Loucy (cell line): ENCODE measurements around the gene FAM76B.

Source experiments
- H2AFZ ChIP-seq: fragments of 200-600 bp; sonication (generic); 2 replicates; pipeline ENCODE4 v1.6.0; 2016; ENCODE audit warnings: antibody characterized with exemption, mild to moderate bottlenecking, low read length, moderate library complexity
- H3F3A ChIP-seq: fragments of 200-600 bp; 2 replicates; pipeline ENCODE4 v1.6.0; 2016; ENCODE audit warnings: antibody characterized with exemption, low read depth, mild to moderate bottlenecking
- H3K27me3 ChIP-seq: fragments of 200-600 bp; sonication (generic); 2 replicates; pipeline ENCODE4 v1.6.1; 2014; ENCODE audit warnings: low read length, mild to moderate bottlenecking; ENCODE audit not compliant: insufficient read depth, poor library complexity, severe bottlenecking
- H3K36me3 ChIP-seq: fragments of 200-600 bp; sonication (generic); 2 replicates; pipeline ENCODE4 v1.6.1; 2016; ENCODE audit warnings: low read length; ENCODE audit not compliant: insufficient read depth
- H3K4me1 ChIP-seq: fragments of 200-600 bp; sonication (generic); 2 replicates; pipeline ENCODE4 v1.5.1; 2014; ENCODE audit warnings: low read length, mild to moderate bottlenecking; ENCODE audit not compliant: insufficient read depth, poor library complexity, severe bottlenecking
- H3K4me2 ChIP-seq: fragments of 200-600 bp; sonication (generic); 2 replicates; pipeline ENCODE4 v1.6.0; 2014; ENCODE audit warnings: antibody characterized with exemption, low read length, low read depth, mild to moderate bottlenecking; ENCODE audit not compliant: poor library complexity, severe bottlenecking
- H3K4me3 ChIP-seq: fragments of 200-600 bp; sonication (generic); 2 replicates; pipeline ENCODE4 v1.5.1; 2014; ENCODE audit warnings: low read length, mild to moderate bottlenecking, mixed read lengths; ENCODE audit not compliant: poor library complexity, severe bottlenecking
- H3K79me2 ChIP-seq: fragments of 200-600 bp; sonication (generic); 2 replicates; pipeline ENCODE4 v1.6.1; 2014; ENCODE audit warnings: low read length; ENCODE audit not compliant: insufficient read depth
- H3K9ac ChIP-seq: fragments of 200-600 bp; sonication (generic); 2 replicates; pipeline ENCODE4 v1.6.0; 2014; ENCODE audit warnings: mild to moderate bottlenecking, low read depth, low read length, moderate library complexity; ENCODE audit not compliant: poor library complexity, severe bottlenecking
- H3K9me2 ChIP-seq: fragments of 200-600 bp; sonication (generic); replicated peaks from 2 replicates; pipeline ENCODE4 v1.6.1; 2016; ENCODE audit warnings: low read depth, low read length, mixed read lengths
- H3K9me3 ChIP-seq: fragments of 200-600 bp; sonication (generic); 2 replicates; pipeline ENCODE4 v1.6.1; 2014; ENCODE audit warnings: mild to moderate bottlenecking, antibody characterized with exemption, low read length, low read depth; ENCODE audit not compliant: insufficient read depth
- H4K20me1 ChIP-seq: fragments of 200-600 bp; sonication (generic); 2 replicates; pipeline ENCODE4 v1.6.0; 2014; ENCODE audit warnings: antibody characterized with exemption, low read length, mild to moderate bottlenecking; ENCODE audit not compliant: insufficient read depth, poor library complexity, severe bottlenecking
- EZH2phosphoT487 ChIP-seq: fragments of 200-600 bp; IDR thresholded peaks from 2 replicates; pipeline ENCODE4 v1.6.1; 2018; ENCODE audit warnings: antibody characterized with exemption, mild to moderate bottlenecking, moderate library complexity, borderline replicate concordance
- TF ChIP-seq, protein P1 (sequence below): fragments of 200-600 bp; sonication (generic); conservative IDR thresholded peaks from 2 replicates; pipeline ENCODE4 v1.5.1; 2014; ENCODE audit warnings: mild to moderate bottlenecking, antibody characterized with exemption, low read length

The FAM76B gene

DNA sequence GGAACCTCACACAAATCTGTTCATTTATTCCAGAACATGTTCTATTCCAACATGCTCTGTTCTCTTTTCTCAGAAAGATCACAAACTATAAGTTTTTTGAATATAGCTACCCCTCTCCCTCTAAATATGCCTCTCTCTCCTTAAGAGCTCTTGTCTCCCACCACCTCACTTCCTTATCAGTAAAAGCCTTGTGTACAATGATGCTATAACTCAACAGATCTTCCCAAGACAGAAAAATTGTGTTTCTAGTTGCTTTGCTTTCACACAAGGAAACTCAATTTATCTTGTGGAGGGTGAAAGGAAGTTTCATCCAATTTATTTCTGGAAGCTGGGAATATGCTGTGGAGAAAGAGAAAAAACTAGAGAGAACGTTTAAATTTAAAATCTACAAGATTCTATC, 64.4 kb downstream of the FAM76B start:
- Histone ChIP-seq H2AFZ (no peak overlapping the region), H3K9me3 (no peaks in the 10 kb centered on the region), H3K9ac (no peak overlapping the region), H3K4me1 (peaks cover 27% of the 10 kb centered on the region), H3K36me3 (no peaks in the 10 kb centered on the region), H3K4me2 (no peak overlapping the region), H3K4me3 (no peak overlapping the region), H4K20me1 (no peaks in the 10 kb centered on the region), H3F3A (no peaks in the 10 kb centered on the region; the same call in 1 of the 2 replicates), H3K27me3 (no peaks in the 10 kb centered on the region), H3K9me2 (no peaks in the 10 kb centered on the region), H3K79me2 (no peaks in the 10 kb centered on the region)
- TF ChIP-seq EZH2phosphoT487: no peak
- TF ChIP-seq, protein P1, sequence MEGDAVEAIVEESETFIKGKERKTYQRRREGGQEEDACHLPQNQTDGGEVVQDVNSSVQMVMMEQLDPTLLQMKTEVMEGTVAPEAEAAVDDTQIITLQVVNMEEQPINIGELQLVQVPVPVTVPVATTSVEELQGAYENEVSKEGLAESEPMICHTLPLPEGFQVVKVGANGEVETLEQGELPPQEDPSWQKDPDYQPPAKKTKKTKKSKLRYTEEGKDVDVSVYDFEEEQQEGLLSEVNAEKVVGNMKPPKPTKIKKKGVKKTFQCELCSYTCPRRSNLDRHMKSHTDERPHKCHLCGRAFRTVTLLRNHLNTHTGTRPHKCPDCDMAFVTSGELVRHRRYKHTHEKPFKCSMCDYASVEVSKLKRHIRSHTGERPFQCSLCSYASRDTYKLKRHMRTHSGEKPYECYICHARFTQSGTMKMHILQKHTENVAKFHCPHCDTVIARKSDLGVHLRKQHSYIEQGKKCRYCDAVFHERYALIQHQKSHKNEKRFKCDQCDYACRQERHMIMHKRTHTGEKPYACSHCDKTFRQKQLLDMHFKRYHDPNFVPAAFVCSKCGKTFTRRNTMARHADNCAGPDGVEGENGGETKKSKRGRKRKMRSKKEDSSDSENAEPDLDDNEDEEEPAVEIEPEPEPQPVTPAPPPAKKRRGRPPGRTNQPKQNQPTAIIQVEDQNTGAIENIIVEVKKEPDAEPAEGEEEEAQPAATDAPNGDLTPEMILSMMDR: no peak

DNA sequence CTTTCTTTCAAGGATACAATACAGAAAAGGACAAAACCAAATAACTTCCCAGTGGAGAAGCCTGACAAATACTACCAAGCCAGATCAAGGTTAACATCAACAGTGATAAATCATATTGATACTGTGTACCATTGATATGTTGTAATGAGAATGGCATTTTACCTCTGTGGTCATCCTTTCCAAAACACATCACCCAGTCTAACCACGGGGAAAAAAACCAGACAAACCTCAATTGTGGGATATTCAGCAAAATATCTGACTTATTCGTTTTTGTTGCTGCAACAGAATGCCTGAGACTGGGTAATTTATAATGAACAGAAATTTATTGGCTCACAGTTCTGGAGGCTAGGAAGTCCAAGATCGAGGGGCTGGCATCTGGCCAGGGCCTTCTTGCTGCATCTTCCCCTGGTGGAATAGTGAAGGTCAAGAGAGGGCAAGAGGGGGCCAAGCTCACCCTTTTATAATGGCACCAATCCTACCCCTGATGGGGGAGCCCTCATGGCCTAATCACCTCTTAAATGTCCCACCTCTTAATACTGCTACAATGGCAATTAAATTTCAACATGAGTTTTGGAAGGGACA, 66.1 kb downstream of the FAM76B start:
- H3K4me3 ChIP-seq: no peak overlapping the region
- no peak overlapping the region for H2AFZ ChIP-seq
- no peaks in the 10 kb centered on the region for H4K20me1 ChIP-seq
- no peaks in the 10 kb centered on the region for H3K79me2 ChIP-seq
- H3K27me3 ChIP-seq: no peaks in the 10 kb centered on the region
- H3K9ac ChIP-seq: no peak overlapping the region
- H3K9me2 ChIP-seq: no peaks in the 10 kb centered on the region
- H3K4me1 ChIP-seq: peaks cover 27% of the 10 kb centered on the region
- no peak overlapping the region for H3K4me2 ChIP-seq
- no peaks in the 10 kb centered on the region for H3K36me3 ChIP-seq
- H3K9me3 ChIP-seq: no peaks in the 10 kb centered on the region
- no peaks in the 10 kb centered on the region; the same call in 1 of the 2 replicates for H3F3A ChIP-seq
- TF ChIP-seq, protein P1: no peak
- TF ChIP-seq EZH2phosphoT487: no peak

DNA sequence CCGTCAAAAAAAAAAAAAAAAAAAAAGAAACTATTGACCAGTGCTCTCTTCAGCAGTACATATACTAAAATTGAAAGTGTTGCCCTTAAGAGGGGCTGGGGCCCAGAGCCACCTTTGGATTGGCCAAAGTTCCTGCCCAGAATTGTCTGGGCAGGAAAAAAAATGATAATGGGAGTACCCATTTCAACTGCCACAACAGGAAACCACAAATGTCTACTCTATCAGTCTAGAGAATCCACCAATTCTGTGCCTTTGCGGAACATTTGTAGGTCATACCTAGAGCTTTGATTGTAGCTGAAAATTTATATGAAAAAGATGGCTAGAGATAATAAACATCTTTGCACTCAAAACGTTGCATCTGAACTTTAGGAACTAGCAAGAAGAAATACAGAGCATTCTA, 69.4 kb downstream of the FAM76B start:
- Histone ChIP-seq H3K79me2 (no peaks in the 10 kb centered on the region), H3F3A (peaks cover 11% of the 10 kb centered on the region), H3K36me3 (no peaks in the 10 kb centered on the region), H4K20me1 (no peaks in the 10 kb centered on the region), H3K4me3 (no peak overlapping the region), H3K4me1 (peaks cover 51% of the 10 kb centered on the region), H3K9ac (no peak overlapping the region), H3K9me2 (no peaks in the 10 kb centered on the region), H3K27me3 (no peaks in the 10 kb centered on the region), H2AFZ (no peak overlapping the region), H3K4me2 (peak overlapping the region; percentile 17), H3K9me3 (no peaks in the 10 kb centered on the region)
- no peak for TF ChIP-seq EZH2phosphoT487
- TF ChIP-seq, protein P1: no peak
